Measurements from ENCODE around the gene NUP210.
"Not testable (repeated sequence)": the region's sequence is repeated elsewhere in the genome, so short reads cannot be mapped to it uniquely, and the experiment has no call there.

The NUP210 gene

DNA sequence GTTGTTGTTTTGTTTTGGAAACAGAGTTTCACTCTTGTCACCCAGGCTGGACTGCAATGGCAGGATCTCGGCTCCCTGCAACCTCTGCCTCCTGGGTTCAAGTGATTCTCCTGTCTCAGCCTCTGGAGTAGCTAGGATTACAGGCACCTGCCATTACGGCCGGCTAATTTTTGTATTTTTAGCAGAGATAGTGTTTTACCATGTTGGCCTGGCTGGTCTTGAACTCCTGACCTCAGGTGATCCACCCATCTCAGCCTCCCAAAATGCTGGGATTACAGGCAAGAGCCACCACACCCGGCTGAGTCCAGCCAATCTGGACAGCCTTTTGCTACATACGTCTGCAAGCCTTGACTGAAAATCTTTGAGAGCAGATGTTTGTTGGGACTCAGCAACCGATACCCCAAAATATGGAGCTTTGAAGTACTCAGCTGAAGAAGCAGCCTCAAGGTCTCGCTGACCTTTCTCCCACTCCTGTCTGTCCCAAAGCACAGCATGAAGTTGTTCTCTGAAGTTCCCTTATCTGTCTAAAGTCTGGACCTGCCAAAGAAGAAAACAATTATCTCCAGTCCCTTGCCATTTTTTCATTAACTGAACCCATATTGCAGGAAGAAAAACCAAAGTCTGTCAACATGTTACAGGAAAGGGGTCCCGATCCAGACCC is 9.6 kb upstream of the NUP210 start:
- DNase-seq (ENCODE audit: low spot score) = no peak
- no peak for FAIRE-seq

DNA sequence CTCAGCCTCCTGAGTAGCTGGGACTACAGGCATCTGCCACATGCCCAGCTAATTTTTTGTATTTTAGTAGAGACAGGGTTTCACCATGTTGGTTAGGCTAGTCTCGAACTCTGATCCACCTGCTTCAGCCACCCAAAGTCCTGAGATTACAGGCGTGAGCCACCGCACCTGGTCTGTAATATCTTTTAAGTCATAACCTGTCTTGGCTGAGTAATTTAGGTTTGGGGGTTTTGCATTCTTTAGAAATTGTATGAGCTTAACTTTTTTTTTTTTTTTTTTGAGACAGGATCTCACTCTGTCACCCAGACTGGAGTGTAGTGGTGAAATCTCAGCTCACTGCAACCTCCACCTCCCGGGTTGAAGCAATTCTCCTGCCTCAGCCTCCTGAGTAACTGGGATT is 8.6 kb upstream of the NUP210 start:
- not testable (repeated sequence) for DNase-seq (ENCODE audit: low spot score); FAIRE-seq

DNA sequence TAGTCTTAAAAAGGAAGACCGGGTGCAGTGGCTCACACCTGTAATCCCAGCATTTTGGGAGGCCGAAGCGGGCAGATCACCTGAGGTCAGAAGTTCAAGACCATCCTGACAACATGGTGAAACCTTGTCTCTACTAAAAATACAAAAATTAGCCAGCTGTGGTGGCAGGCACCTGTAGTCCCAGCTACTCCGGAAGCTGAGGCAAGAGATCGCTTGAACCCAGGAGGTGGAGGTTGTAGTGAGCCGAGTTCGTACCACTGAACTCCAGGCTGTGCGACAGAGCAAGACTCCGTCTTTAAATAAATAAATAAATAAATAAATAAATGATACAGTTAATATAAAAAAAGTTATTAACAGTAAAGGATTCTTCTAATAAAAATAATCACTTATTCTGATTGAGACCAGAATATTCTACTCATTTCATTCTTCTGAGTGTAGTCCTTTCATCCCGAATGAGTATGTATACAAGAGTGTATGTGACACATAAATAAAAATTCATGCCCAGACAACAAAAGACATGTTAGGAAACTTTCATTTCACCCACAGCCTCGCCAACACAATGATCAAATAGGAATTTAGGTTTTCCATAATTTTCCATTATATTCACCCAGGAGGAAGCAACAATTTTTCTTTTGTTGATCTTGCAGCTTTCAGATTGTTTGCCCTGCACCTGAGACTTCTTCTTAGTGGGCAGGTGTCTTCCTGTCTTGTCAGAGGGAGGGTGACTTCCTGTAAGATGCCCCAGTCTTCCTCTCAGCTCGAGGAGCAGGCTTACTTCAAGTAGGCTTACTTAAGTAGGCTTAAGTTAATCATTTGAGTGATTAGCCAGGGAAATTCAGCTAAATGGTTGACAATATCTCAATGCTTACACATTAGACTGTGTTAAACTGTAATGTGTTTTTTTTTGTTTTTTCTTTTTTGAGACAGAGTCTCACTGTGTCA is 7.8 kb upstream of the NUP210 start:
- DNase-seq (ENCODE audit: low spot score) (no peak), FAIRE-seq (no peak)

DNA sequence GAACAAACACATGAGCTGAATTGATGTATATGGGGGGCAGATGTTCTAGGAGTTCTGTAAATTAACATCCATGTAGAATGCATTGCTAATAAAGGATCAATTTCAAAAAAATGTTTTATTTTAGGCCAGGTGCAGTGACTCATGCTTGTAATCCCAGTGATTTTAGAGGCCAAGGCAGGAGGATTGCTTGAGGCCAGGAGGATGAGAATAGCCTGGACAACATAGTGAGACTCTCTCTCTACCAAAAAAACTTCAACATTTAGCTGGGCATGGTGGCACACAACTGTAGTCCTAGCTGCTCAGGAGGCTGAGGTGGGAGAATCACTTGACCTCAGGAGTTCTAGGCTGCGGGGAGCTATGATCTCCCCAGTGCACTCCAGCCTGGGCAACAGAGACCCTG is 6.5 kb upstream of the NUP210 start:
- FAIRE-seq (no peak), DNase-seq (ENCODE audit: low spot score) (no peak)

DNA sequence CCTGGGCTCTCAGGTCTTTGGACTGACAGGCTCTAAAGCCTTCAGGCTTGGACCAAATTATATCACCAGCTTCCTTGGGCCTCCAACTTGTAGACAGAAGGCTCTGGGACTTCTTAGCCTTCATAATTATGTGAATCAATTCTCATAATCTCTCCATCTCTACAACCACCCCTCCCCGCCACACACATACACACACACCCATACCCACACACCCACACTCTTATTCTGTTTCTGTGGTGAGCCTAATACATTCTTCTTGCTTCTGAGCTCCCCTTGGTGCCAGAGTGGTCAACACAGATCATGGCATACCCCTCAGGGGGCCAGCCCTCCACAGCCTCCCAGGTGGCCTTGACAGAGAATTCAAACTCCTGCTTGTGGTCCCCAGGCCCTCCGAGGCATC is 5.6 kb upstream of the NUP210 start:
- FAIRE-seq (no peak), DNase-seq (ENCODE audit: low spot score) (no peak)

DNA sequence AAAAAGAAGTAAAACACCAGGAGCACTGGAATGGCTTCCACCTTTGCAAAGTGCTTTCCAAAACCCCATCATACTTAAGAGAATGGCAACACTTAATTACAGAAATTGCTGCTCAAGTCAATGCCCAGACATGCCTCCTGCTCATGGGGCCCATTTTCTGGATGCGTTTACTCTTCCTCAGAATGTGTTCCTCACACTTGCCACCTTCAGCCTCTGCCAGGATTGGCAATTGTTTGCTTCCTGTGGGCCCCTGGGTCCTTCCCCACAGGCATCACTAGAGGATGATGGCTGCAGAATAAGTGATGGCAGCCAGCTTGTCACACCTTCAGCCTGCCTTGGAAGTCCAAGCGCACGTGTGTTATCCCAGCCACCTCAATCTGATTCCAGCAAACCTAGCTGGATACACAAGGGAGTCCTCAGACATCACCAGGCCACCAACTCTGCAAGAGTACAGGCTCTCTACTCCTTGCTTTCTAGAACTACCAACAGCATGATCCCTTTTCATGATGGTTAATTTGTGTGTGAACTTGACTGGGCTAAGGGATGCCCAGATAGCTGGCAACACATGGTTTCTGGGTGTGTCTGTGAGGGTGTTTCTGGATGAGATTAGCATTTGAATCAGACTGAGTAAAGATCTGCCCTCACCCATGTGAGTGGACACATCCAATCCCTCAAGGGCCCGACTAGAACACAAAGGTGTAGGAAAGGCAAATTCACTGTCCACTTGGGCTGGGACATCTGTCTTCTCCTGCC is 4.9 kb upstream of the NUP210 start:
- FAIRE-seq (no peak), DNase-seq (ENCODE audit: low spot score) (no peak)

DNA sequence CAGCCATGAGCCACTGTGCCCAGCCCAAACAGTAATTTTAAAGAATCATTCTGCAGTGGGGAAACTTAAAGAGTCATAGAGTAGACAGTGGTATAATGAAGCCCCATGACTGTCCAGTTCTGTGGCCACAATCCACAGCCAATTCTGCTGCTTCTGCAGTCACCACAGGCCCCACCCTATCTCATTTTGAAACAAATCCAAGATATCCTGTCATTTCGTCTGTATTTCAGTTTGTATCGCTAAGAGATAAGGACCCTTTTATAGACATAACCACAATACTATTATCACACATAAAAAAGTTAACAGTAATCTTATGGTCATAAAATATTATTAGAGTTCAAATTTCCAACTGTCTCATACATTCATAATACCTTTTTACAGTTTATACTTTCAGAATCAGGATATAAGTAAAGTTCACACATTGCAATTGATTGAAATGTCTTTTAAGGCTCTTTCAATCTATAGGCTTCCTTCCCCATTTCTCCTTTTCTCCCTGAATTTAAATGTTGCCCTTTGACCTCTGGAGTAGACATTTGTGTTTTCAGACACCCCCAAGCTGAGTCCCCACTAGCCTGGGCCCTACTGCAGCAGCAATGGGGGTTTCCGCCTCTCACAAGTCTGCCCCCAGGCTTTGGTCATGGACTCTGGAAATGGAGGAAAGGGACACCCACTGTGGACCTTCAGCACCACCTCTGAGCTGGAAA is 4.2 kb upstream of the NUP210 start:
- DNase-seq (ENCODE audit: low spot score) (no peak), FAIRE-seq (no peak)

DNA sequence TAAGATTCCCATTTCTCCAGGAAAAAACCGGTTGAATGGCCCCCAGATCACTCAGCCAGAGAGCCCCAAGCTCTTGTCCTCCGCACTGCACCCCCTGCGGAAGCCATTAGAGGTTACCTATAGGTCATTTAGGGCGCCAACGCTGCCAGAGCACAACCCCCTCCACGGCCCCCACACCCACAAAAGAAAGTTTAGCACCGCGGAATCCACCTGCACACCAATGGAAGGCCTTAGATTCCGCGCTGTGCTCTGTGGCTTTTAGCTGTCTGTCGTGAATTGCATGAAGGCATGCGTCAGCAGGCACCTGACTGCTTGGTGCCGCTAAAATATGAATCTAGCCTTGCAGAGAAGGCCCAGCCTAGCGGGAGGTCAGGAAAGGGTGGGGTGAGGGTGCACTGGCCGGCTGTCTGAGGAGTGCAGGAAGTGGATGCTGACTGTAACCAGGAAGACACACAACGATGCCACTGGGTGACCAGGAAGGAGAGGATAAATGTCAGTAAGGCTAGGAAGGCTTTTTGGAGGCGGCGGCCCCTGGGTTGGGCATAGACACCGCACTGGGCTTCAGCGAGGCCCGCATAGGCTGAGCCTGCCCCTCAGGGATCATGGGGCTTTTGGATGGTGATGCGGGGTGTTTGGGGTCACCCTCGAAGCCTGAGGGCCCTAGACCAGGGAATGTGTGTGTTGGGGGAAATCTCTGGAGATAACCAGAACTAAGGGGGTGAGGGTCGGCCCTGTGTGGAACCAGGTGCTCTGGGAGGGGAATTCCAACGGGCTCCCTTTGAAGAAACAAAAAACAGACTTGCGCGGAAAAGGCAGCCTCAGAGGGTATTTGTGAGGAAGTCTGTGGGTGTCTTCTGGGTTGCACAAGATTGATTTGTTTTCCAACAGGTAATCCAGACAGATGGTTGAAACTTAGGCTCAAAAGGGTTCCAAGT is 976 bp upstream of the NUP210 start:
- DNase-seq (ENCODE audit: low spot score) (no peak), FAIRE-seq (no peak)

DNA sequence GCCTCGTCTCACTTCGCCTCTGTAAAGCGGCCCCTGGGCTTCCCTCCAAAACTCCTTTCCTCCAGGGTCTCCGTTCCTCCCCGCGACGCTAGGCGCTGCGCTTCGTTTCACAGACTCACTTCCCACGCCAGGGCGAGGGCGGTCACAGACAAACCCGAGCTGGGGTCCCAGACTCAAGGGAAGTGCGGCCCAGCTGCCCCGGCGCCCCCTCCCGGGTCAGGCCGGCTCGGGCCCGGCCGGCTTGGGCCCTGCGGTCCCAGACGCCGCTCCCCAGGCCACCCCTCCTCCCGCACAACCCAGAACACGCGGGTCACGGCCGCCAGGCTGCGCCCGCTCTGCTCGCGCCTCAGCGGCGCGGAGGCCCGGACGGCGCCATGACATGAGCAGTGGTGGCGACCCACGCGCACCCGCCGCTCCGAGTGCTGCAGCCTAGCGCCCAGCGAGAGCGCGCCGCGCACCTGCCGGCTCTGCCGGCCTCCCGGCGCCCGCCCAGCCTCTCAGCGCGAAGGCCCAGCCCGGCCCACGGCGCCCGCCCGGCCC is 547 bp downstream of the NUP210 start:
- FAIRE-seq = no peak
- DNase-seq (ENCODE audit: low spot score) = no peak

DNA sequence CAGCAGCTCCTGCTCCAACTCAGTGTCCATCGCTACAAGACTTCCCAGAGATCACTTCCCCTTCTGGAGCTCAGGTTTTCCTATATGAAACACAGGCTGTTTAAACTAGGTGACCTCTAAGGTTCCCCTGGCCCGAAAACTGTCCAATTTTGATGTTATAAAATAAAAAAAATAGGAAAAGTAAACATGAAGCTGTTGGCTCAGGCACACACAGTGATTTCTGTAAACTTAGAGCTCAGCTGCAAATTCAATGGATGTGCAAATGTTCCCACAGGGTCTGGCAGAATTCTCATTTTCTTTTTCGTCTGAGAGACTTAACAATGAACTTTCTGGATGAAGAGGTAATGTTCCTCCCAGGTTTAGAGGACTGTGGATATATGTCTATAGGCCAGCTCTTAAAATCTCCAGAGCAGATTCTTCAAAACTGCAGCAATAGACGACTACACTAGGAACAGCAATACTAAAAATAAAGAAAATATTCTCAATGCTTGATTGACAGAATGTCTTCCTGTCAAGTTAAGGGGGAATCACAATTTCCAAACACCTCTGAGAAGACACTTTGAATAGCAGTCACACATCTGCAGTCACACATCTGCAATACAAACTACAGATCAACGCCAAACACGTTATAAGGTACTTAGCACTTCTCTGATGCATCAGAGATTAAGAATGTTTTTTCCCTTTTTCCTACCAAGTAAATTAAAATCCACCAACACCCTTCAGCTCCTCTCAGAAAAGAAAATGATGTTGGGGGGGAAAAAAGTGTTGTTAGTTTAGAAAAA is 2.8 kb downstream of the NUP210 start:
- DNase-seq (ENCODE audit: low spot score) = no peak
- no peak for FAIRE-seq

DNA sequence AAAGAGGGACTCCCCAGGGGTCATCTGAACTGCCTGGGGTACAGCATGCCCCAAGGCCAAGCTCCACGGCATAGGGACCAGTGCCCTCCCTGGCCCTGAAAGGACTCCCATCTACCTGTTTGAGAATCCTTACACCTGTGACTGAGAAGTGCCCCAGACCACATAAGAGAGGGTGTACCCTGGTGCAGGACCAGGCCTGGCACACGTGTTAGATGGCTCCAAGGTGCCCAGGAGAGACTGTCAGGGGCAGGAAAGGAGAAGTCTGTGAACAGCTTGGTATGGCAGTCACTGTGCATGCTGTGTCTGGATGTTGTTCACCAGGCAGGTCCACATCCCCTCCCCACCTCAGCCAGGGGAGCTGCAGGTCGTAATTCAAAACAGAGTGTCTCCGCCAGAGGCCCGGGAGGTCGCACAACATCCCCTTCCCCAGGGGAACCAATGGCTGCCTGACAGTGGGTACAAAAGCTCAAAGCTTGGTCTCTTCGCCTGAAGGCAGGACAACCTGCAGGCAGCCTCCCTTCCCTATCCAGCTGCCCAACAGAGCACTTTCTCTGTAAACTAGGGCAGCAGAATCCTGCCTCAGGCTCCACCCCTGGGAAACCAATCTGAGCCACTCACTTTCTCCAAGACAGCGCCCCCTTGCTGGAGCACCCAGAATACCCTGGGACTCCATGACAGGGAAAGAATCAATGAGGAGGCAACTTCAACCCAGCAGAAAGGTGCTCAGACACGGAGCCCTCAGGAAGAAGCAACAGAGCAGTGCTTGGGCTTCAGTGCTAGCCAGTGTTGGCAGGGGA is 3.9 kb downstream of the NUP210 start:
- DNase-seq (ENCODE audit: low spot score) = no peak
- no peak for FAIRE-seq

DNA sequence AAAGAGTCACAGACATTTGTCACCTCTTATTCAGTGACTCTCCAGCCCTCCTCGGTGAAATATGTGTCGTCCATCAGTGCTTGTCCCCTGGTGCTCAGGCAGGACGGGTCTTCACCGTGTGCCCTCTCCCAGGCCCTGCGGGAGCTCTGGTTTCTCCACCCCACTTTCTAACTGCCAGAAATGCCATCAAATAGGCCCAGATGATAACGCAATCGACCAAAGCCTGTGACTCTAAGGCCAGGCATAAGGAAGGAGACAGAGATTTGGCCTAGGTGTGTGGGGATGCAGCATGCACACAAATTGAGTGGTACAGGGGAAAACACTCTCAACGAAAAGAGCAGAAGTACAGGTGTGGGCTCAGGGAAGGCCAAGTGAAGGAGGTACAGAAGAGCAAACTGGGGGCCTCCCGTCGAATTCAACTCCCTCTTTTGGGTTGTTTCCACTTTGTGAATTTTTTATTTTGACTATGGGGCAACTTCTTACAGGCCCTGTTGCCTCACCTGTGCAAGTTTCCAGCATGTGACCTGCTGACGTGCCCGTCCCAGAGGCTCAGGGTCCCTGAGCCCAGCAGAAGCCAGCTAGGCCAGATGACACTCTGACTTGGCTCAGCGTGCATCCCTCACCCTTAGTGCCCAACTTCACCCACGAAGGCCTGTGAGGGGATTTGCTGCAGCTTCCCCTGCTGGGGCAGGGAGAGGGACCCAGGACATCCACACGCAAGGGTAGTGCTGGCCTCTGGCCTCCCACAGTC is 4.7 kb downstream of the NUP210 start:
- FAIRE-seq (no peak), DNase-seq (ENCODE audit: low spot score) (no peak)

DNA sequence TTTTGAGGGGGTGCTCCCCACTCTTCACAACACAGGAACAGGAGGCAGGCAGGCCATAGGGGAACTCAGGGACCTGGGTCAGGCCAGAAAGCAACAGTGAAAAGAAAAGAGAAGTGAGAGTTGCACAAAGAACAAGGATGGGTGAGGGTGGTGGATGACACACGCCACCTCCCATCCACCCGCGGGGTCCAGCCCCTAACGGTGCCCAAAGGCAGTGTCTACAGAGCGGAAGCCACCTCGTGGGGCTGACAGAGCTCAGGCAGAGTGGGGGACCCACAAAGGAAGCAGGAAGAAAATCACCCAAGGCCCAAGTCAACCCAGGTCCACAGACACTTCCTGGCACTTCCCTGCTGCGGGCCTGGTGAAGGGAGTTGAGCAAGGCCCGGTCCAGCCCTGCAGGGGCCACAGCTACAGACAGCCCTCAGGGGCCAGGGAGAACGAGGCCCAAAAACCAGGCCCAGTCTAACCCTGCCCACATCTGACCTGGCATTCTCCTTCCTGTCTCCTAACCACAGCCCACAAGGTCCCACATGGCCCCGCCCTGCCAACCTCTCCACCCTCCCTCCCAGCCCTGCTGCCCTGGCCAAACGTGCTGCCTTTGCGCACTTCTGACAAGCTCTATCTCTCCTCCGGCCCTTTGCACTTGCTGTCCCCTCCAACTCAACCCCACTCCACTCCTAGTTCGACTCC is 5.9 kb downstream of the NUP210 start:
- DNase-seq (ENCODE audit: low spot score) = no peak
- no peak for FAIRE-seq

DNA sequence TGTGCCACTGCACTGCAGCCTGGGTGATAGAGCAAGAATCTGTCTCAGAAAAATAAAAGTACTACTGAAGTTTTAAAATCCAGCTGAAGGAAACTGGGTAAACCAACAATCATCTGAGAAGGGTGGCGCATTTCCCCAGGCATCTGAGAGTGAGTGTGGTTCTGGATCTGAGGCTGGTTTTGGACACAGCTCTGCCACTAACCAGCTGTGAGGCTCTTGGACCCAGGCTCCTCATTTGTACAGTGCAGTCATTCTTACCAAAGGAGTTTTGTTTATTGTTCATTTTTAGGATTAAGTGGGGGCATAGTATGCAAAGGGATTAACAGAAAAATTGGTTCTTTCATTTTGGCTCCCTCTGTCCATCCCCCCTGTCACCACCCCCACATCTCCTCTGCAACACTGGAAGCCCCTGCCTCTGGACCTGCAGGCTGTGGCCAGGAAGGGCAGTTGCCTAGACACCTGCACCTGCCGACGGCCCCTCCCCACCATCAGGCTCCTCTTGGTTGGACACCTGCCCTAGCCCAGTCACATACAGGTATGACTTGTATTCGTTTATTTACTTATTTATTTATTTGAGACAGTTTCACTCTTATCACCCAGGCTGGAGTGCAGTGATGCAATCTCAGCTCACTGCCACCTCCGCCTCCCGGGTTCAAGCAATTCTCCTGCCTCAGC is 8.8 kb downstream of the NUP210 start:
- FAIRE-seq = no peak
- DNase-seq (ENCODE audit: low spot score) = no peak

DNA sequence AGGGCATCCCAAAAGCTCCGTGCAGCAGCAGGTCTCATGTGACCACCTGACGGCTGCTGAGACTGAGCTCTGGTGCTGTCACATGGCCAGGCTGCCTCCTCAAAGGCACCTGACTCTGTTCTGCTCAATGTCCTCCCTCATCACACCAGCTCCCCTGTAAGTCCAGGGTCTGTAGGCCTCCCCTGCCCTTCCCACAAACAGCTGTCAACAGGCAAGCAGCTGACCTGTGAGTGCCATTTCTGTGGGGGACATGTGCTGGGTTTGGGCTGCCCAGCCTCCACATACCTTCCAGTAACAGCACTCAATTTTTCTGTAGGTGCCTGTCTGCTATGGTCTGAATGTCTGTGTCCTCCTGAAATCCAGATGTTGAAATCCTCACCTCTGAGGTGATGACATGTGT is 11.2 kb downstream of the NUP210 start:
- no peak for DNase-seq (ENCODE audit: low spot score)
- FAIRE-seq = no peak

DNA sequence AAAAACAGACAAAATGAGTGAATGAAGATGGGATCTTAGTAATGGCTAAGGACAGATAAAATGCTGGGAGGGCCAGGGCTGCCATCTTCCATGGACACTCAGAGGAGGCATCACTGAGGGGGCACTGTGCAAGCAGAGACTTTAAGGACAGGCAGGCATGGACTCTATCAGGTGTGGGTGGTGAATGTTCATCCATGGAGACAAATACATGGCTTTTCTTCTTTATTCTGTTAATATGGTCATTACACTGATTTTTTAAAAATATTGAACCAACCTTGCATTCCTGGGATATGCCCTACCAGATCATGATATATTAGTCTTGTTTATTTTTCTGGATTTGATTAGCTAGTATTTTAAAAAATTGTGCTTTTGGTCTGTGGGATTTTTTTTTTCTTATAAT is 12.2 kb downstream of the NUP210 start:
- no peak for FAIRE-seq

DNA sequence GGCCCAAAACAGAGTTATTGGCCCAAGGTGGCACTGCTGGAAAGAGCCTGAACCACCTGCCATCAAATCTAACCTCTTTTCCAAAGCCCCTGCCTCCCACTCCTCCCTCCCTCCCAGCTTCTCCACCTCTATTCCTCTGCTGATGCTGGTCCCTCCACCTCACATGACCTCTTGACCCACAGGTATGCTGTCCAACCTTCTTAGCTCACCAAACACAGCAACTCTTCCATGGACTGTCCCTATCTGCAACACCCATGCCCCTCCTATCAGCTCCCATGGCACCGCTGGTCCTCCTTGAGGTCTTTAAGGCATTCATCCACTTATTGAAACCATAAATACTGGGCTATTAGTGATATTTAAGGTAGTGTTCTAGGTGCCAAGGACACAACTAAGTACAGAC is 12.6 kb downstream of the NUP210 start:
- no peak for FAIRE-seq
- no peak for DNase-seq (ENCODE audit: low spot score)

More for the DNA sequence above, 12.2 kb downstream of the NUP210 start:
- DNase-seq (ENCODE audit: low spot score) = no peak

Data from RCC 7860 (cell line).